Bronchial epithelial cell (primary cell): Measurements from ENCODE around the gene DLL4. TPM values are rescaled to one million over a fixed set of nuclear protein-coding genes. Genes with fewer than 3 reads are reported as not detected.

Experiments
- DNase-seq: peaks from one replicate; pipeline ENCODE4 v3.0.0-alpha.2; 2010; ENCODE audit warnings: low read depth
- FAIRE-seq: peaks from 2 replicates; lab custom pipeline; 2011; peaks lifted over from hg19 to GRCh38; lab: Jason Lieb, UNC
- H3K27me3 ChIP-seq: 2 replicates; pipeline ENCODE4 v1.5.1; 2011; ENCODE audit warnings: low read length; ENCODE audit not compliant: control insufficient read depth, insufficient read depth
- H3K36me3 ChIP-seq: 2 replicates; pipeline ENCODE4 v1.5.1; 2011; ENCODE audit warnings: low read length; ENCODE audit not compliant: control insufficient read depth, insufficient read depth
- H3K4me3 ChIP-seq: 2 replicates; pipeline ENCODE4 v1.5.1; 2011; ENCODE audit warnings: mild to moderate bottlenecking, low read depth, low read length, control low read depth
- total RNA-seq: library from RNA; depleted of rRNA; stranded (reverse); fragments of >200 nt; gene quantifications from 2 replicates; pipeline ENCODE4 v1.2.1, GENCODE V29; 2014
- TF ChIP-seq, protein P1 (sequence below): IDR thresholded peaks from 2 replicates; pipeline ENCODE4 v1.5.1; 2011; ENCODE audit warnings: mild to moderate bottlenecking, moderate library complexity, low read length, control low read depth, inconsistent platforms; ENCODE audit not compliant: insufficient read depth, severe bottlenecking

The DLL4 gene
- total RNA-seq, 1 donor from 2014 or later, result not detected

DNA sequence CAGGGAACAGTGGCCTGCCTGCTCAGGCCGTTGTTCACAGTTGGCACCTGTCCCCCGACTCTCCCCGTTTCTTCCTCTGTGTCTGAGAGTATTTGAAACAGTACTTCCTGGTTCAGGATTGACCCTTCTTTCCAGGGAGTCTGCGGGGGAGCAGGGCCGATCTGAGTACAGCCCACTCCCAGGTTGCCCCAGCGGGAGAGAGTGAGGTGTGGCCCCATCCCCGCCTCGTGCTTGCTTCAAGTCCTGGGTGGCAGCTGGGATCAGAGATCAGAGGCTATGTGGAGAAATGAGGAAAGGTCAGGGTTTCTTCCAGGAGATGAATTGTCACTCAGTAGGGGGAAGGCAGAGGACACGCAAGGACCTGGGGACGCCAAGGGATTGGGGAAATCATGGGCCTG is 6.5 kb upstream of the DLL4 start:
- Histone ChIP-seq H3K4me3 (no peak overlapping the region), H3K36me3 (no peaks in the 10 kb centered on the region), H3K27me3 (peaks cover 35% of the 10 kb centered on the region)
- TF ChIP-seq, protein P1, sequence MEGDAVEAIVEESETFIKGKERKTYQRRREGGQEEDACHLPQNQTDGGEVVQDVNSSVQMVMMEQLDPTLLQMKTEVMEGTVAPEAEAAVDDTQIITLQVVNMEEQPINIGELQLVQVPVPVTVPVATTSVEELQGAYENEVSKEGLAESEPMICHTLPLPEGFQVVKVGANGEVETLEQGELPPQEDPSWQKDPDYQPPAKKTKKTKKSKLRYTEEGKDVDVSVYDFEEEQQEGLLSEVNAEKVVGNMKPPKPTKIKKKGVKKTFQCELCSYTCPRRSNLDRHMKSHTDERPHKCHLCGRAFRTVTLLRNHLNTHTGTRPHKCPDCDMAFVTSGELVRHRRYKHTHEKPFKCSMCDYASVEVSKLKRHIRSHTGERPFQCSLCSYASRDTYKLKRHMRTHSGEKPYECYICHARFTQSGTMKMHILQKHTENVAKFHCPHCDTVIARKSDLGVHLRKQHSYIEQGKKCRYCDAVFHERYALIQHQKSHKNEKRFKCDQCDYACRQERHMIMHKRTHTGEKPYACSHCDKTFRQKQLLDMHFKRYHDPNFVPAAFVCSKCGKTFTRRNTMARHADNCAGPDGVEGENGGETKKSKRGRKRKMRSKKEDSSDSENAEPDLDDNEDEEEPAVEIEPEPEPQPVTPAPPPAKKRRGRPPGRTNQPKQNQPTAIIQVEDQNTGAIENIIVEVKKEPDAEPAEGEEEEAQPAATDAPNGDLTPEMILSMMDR, result no peak
- FAIRE-seq, result no peak
- DNase-seq, result no peak

DNA sequence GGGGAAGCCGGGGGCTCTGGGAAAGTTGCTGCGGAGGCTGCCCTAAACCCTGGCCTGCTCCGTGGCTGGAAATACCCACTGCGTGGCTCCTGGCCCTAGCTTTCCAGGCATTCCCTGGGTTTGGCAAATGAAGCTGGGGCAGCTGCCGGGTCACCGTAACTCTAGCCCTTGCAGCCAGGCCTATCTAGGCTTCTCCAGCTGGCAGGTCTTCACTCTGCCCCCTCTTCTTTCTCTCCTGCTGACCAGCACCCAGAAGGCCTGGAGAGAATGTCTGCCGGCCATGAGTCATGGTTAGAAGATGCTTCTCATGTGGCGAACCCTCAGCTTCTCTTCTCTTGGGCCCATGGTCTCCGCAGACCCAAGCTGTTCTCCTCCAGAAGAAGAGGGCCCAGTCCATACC is 5.6 kb upstream of the DLL4 start:
- FAIRE-seq (no peak), DNase-seq (no peak)
- TF ChIP-seq, protein P1, result no peak
- Histone ChIP-seq H3K4me3 (no peak overlapping the region), H3K27me3 (peaks cover 37% of the 10 kb centered on the region), H3K36me3 (no peaks in the 10 kb centered on the region)

DNA sequence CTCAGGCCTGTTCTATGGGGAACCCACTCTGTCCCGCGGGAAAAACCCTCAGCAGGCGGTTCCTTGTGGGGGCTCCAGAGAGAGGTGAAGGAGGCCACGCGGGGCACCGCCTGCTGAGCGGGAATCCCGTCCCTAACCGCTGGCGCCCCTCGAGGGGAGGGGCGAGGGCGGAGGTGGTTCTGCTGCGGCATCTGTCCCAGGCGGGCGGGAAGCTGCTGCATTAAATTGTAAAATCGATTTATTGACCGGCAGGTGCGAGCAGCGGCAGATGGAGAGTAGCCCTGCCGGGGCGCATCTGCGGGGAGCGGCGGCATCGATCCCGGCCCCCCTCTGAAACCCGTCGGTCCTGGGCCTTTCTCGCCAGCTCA is 3.7 kb upstream of the DLL4 start:
- Histone ChIP-seq H3K36me3 (no peaks in the 10 kb centered on the region), H3K4me3 (no peak overlapping the region), H3K27me3 (peaks cover 46% of the 10 kb centered on the region)
- DNase-seq, result no peak
- TF ChIP-seq, protein P1, result no peak
- no peak for FAIRE-seq

DNA sequence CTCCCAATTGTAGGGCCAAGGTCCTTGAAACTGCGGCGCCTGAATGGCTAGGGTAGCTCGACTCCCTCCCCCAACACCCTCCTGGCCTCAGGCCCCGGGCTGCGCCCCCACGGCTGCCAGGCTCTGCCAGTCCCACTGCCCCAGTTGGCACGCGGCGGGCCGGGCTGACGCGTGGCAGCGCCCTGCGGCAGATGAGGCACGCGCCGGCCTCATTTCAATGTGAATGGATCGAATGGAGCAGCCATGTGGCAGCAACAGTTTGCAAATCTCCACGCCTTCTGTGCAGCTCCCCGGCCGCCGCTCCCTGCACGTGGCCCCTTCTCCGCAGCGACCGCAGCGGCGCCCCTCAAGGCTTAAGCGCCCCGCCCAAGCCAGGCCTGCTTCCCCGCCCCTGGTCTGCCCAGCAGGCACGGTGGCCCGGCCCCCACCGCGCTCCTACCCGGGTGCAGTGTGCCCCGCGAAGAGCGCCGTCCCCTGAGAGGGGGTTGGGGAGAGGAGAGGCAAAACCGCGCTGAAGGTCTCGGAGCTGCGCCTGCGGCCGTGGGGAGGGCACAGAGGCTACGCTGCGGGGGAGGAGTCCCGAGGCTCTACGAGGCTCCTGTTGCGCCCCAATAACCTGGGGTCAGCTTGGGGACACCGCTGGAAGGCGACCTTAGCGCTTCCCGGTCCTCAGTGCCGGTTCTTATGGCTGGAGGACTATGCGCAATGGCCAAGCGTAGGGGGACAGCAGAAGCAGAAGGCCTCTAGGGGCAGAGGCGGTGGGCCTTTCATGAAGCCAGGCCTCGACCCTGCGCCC is 3.1 kb upstream of the DLL4 start:
- FAIRE-seq, result no peak
- TF ChIP-seq, protein P1, result no peak
- Histone ChIP-seq H3K4me3 (peak overlapping the region; percentile 9), H3K36me3 (no peaks in the 10 kb centered on the region), H3K27me3 (peaks cover 49% of the 10 kb centered on the region)
- DNase-seq, result no peak

DNA sequence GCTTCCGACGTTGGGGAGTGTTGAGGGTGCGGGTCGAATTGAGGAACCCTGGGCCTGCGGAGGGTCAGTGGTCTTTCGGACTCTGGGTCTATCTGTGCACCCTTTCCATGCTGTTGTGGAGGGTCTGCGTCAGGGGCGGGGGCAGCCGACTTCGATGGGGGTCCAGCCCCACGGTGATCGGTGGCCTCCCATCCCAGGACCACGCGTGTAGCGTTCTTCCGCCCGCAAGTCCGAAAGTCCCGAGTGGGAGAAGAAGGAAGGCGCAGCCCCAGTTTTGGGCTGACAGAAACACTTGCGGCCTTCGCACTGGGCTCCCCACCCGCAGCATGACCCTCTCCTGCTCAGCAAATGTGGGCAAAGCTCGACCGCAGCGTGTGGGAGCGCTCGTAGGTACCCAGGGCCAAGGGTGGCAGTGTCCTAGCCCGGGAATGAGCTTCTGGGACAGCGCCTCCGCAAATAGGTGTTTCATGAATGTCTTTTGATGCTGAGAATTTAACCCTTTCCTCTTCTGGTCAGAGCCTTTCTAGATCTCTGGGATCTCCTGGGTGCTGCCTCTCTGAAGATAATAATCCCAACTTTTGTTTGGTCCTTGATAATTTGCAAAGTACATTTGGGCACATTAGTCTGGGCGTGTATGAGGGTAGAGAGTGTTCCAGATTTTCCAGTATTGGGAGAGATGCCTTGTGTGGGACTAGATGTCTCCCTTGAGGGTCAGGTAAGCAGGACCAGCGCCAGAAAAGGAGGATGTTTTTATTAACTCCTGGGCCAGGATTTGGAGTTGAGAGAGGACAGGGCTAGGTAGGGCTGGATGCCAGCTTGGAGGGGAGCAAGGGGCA is 2.3 kb upstream of the DLL4 start:
- H3K4me3 ChIP-seq, result no peak overlapping the region
- DNase-seq (no peak), FAIRE-seq (no peak)
- no peaks in the 10 kb centered on the region for H3K36me3 ChIP-seq
- peaks cover 49% of the 10 kb centered on the region for H3K27me3 ChIP-seq
- TF ChIP-seq, protein P1, result no peak
